K562 (cell line): ENCODE measurements around the gene GFRAL.

Experiments used
- CBX8 ChIP-seq: fragments of 200-600 bp; sonication (generic); IDR thresholded peaks from 2 replicates; pipeline ENCODE4 v1.6.1; 2012; ENCODE audit warnings: borderline replicate concordance, mixed run types, low read depth, mild to moderate bottlenecking, moderate library complexity, mixed read lengths, low read length, control low read depth, inconsistent platforms; ENCODE audit not compliant: poor library complexity, severe bottlenecking; ENCODE audit errors: extremely low read depth
- CREB1 ChIP-seq, 2 experiments: sonication (generic) in 1 of 2; formaldehyde crosslinking in 1 of 2; IDR thresholded peaks; 2 replicates each; pipeline versions ENCODE4 v1.6.1 to v1.8.0; 2012 to 2022; ENCODE audit warnings: inconsistent platforms in 1 of 2, mild to moderate bottlenecking in 1 of 2, missing genetic modification reagents in 1 of 2, moderate library complexity in 1 of 2
- EZH2 ChIP-seq: IDR thresholded peaks from 2 replicates; pipeline ENCODE4 v1.6.1; 2012; ENCODE audit warnings: low read depth, mild to moderate bottlenecking, inconsistent platforms, low read length, borderline replicate concordance
- POLR2G ChIP-seq: fragments of 200-400 bp; formaldehyde crosslinking; IDR thresholded peaks from 2 replicates; pipeline ENCODE4 v1.6.1; 2017; ENCODE audit warnings: low read depth, mild to moderate bottlenecking, antibody characterized with exemption, low read length, moderate library complexity
- U2AF2 ChIP-seq: fragments of 200-400 bp; formaldehyde crosslinking; optimal IDR thresholded peaks from 2 replicates; pipeline ENCODE3; 2017; ENCODE audit warnings: low read depth, mild to moderate bottlenecking, low read length
- USF1 ChIP-seq: sonication (generic); formaldehyde crosslinking; IDR thresholded peaks from 2 replicates; pipeline ENCODE4 v1.9.0; 2022; ENCODE audit warnings: mild to moderate bottlenecking, missing genetic modification reagents
- USF2 ChIP-seq: sonication (generic); formaldehyde crosslinking; IDR thresholded peaks from 2 replicates; pipeline ENCODE4 v1.5.0; 2020; ENCODE audit warnings: missing genetic modification reagents
- ZC3H11A ChIP-seq: IDR thresholded peaks from 2 replicates; pipeline ENCODE4 v1.6.1; 2012; ENCODE audit warnings: low read depth, low read length, improper control_type of control experiment
- ZNF668 ChIP-seq: fragments of 250-450 bp; sonication (Bioruptor Pico); IDR thresholded peaks from 2 replicates; pipeline ENCODE4 v1.8.0; 2022; ENCODE audit warnings: mild to moderate bottlenecking, inconsistent platforms

GRCh38 chr6:55282115-55282514, 45.2 kb upstream of the GFRAL start:
- TF ChIP-seq U2AF2: no peak
- TF ChIP-seq CREB1 (IDR thresholded peaks at IDR 0.05): no peak
- TF ChIP-seq CREB1 (CRISPR knock-in tag; IDR thresholded peaks at IDR 0.05): no peak
- no peak for TF ChIP-seq ZC3H11A
- TF ChIP-seq POLR2G: no peak
- no peak for TF ChIP-seq USF2 (CRISPR knock-in tag)
- TF ChIP-seq EZH2: no peak
- TF ChIP-seq CBX8: no peak
- TF ChIP-seq ZNF668 (CRISPR knock-in tag): no peak
- TF ChIP-seq USF1 (CRISPR knock-in tag): no peak
